A673 (cell line): ENCODE measurements around the gene PRKG1.

Experiments used
- CTCF ChIP-seq: fragments of 300-800, 200-600 bp; sonication (generic); conservative IDR thresholded peaks from 2 replicates; pipeline ENCODE4 v1.5.1; 2017; ENCODE audit warnings: low read depth, mild to moderate bottlenecking, antibody characterized with exemption, low read length, moderate library complexity, mixed read lengths
- EZH2 ChIP-seq: fragments of 200-600 bp; sonication (generic); IDR thresholded peaks from 2 replicates; pipeline ENCODE4 v1.6.1; 2017; ENCODE audit warnings: borderline replicate concordance, low read depth, mild to moderate bottlenecking, mixed read lengths, antibody characterized with exemption, low read length; ENCODE audit not compliant: poor library complexity, severe bottlenecking

- no peak for TF ChIP-seq CTCF
- no peak for TF ChIP-seq EZH2
Observed at GRCh38 chr10:51956822-51957221, 882.5 kb downstream of the PRKG1 start.
